Subcutaneous abdominal adipose tissue (tissue), 5 donors: Measurements from ENCODE around the gene CEP89.
"Not testable (repeated sequence)": the region's sequence is repeated elsewhere in the genome, so short reads cannot be mapped to it uniquely, and the experiment has no call there.

ENCODE experiments used
- H3K27ac ChIP-seq: one replicate; pipeline ENCODE4 v1.7.0; 2013; ENCODE audit warnings: low read depth, mild to moderate bottlenecking, inconsistent platforms, low read length, moderate library complexity
- H3K27me3 ChIP-seq, 5 donors: one replicate each; pipeline ENCODE4 v1.7.0; 2013; ENCODE audit warnings: low read length in 5 of 5, inconsistent platforms in 1 of 5; ENCODE audit not compliant: control insufficient read depth in 5 of 5, insufficient read depth in 4 of 5
- H3K36me3 ChIP-seq, 5 donors: one replicate each; pipeline ENCODE4 v1.7.0; 2013; ENCODE audit warnings: low read length in 5 of 5; ENCODE audit not compliant: control insufficient read depth in 5 of 5, insufficient read depth in 5 of 5
- H3K4me1 ChIP-seq, 5 donors: one replicate each; pipeline ENCODE4 v1.7.0; 2013; ENCODE audit warnings: low read length in 5 of 5, mild to moderate bottlenecking in 3 of 5, moderate library complexity in 1 of 5; ENCODE audit not compliant: control insufficient read depth in 5 of 5, insufficient read depth in 5 of 5
- H3K4me3 ChIP-seq, 5 donors: one replicate each; pipeline ENCODE4 v1.7.0; 2013; ENCODE audit warnings: low read length in 5 of 5, low read depth in 1 of 5
- H3K9ac ChIP-seq, 5 donors: one replicate each; pipeline ENCODE4 v1.7.0; 2013; ENCODE audit warnings: low read length in 5 of 5, mild to moderate bottlenecking in 4 of 5, moderate library complexity in 3 of 5
- H3K9me3 ChIP-seq, 5 donors: one replicate each; pipeline ENCODE4 v1.7.0; 2013; ENCODE audit warnings: low read length in 5 of 5; ENCODE audit not compliant: control insufficient read depth in 5 of 5
- donor health status: healthy.
- donor health status: healthy.
- donor health status: healthy.
- donor health status: healthy.
- donor health status: healthy.

Gene CEP89

DNA sequence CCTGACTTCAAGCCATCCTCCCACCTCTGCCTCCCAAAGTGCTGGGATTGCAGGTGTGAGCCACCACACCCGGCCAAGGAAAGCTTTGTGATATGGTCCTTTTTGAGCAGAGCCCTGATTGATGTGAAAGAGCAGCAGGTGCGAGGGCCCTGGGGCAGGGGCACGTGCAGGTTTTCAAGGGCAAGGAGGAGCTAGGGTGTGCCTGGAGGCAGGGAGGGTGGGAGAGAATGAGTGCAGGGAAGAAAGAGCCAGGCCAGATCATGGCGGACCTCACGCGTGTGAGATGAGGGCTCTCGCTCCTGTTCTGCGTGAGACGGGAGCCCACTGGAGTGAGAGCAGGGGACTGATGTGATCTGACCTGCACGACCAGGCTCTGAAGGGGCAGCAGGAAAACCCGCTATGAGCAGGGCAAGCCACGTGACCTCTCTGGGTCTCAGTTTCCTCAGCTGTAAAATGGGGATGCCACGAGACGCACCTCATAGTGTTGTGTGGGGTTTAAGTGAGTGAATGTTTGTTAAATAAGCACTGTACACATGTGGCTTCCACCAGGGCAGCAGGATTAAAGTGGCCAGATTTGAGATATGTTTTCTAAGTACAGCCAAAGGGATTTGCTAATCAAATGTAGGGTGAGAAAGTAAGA is 26.1 kb upstream of the CEP89 start:
- Histone ChIP-seq H3K27me3 (no peaks in the 10 kb centered on the region), H3K9me3 (no peaks in the 10 kb centered on the region), H3K9ac (no peak overlapping the region), H3K27ac (no peak overlapping the region), H3K4me3 (no peak overlapping the region), H3K36me3 (no peaks in the 10 kb centered on the region), H3K4me1 (no peaks in the 10 kb centered on the region)

DNA sequence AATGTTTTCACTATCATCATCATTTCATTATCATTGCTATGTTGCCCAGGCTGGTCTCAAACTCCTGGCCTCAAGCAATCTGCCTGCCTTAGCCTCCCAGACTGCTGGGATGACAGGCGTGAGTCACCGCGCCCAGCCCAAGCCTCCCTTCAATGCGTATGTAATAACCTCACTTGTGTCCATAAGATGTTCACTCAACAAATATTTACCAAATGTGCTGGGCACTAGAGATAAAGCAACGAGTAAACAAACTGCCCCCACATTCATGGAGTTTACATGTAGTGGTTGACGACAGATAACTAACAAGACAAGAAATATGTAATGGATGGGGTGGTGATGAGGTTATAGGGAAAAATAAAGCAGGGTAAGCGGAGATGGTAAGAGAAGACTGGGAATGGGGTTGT is 25.3 kb upstream of the CEP89 start:
- not testable (repeated sequence) for H3K27me3 ChIP-seq, H3K9me3 ChIP-seq, H3K4me3 ChIP-seq, H3K4me1 ChIP-seq, H3K27ac ChIP-seq, H3K36me3 ChIP-seq, H3K9ac ChIP-seq

DNA sequence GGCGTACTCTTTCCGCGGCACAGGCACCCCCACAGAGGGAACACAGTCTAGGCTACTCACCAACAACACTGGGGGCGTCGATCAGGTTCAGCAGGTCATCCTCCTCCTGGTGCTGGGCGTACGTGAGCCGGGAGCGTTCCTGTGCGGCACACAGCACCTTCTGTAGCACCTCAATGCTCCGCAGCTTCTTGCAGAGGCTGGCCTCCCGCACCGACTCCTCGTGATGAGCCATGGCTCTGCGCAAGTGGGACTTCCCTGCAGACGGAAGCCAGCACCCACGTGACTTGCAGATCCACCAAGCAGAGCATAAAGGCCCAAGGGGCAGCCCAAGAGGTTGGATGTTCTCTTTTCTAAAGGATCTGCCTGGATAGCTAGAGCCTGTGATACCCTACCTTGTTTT is 24.2 kb upstream of the CEP89 start:
- not testable (repeated sequence) for H3K27ac ChIP-seq, H3K4me3 ChIP-seq, H3K9me3 ChIP-seq, H3K27me3 ChIP-seq, H3K9ac ChIP-seq, H3K36me3 ChIP-seq, H3K4me1 ChIP-seq

DNA sequence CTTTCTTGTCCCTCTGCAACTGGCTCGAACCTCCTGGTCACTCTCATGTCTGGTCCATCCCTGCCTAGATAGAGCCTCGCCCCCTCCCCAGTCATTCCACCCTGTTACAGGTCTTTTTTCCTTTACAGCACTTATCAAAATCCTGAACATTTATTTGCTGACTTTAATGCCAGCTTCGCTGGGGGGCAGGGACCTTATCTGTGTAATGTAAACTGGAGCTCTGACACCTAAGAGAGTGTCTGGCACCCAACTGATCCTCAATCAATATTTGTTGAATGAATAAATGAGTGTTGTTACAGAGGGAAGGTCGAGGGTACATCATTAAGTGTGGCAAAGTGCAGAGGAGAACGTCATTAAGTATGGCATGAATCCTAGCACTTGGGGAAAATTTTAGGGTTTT is 17.0 kb upstream of the CEP89 start:
- H3K27me3 ChIP-seq = no peaks in the 10 kb centered on the region
- no peak overlapping the region for H3K4me3 ChIP-seq
- no peaks in the 10 kb centered on the region for H3K36me3 ChIP-seq
- H3K9ac ChIP-seq = no peak overlapping the region
- no peaks in the 10 kb centered on the region for H3K9me3 ChIP-seq
- H3K27ac ChIP-seq = no peak overlapping the region
- no peaks in the 10 kb centered on the region for H3K4me1 ChIP-seq

DNA sequence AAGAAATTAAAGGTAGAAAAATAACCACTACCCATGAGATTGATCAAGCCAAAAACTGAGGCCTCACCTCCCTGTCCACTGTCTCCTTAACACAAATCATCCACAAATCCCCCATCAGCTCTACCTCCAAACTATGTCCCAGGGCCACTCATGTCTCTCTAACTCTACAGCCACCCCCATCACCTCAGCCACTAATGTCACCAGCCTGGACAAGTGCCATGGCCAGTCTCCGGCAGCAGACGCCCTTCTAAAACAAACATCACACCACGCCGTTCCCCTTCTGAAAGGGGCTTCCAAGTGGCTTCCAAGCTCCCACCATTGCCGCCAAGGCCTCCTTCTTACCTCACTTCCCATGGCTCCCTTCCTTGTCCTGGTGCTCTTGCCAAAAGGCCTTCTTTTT is 16.5 kb upstream of the CEP89 start:
- H3K4me1 ChIP-seq, H3K27ac ChIP-seq, H3K9me3 ChIP-seq, H3K27me3 ChIP-seq, H3K36me3 ChIP-seq, H3K4me3 ChIP-seq, H3K9ac ChIP-seq: not testable (repeated sequence)

DNA sequence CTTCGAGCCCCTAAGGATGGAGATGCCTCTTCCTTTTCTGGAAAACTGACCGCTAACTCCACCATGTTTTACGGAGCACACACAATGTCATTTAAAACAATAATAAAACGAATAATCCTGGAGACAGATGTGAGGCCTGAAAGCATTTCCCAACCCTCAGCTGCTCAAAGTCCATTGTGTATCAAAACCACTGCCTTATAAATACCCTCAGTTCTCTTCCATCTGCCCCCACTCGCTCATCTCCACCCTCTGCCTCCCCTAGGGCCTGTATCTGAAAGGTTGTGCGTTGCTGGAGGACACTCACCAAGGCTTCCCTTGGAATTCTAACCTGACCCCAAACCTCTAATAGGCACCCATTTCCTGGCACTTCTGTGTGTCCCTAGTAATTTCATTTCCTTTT is 10.7 kb upstream of the CEP89 start:
- H3K9ac ChIP-seq, H3K27me3 ChIP-seq, H3K27ac ChIP-seq, H3K36me3 ChIP-seq, H3K4me3 ChIP-seq, H3K9me3 ChIP-seq, H3K4me1 ChIP-seq: not testable (repeated sequence)

DNA sequence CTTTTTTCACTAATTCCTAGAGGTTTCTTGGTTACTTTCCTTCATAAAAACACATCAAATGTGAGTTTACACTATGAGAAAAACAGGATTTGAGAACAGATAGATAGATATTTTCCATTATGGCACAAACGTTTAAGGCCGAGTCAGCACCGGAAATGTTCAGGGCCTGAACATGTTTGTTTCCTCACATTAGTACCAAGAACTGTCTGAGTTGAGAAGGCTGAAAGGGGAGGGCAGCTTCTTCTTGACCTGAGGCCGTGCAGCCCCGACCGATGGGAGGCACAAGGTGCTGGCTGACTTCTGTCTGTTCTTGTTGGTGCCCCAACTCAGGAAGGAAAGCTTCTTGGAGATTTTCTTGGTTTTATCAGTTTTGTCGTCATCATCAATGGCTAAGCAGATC is 8.0 kb upstream of the CEP89 start:
- not testable (repeated sequence) for H3K36me3 ChIP-seq, H3K4me3 ChIP-seq, H3K9me3 ChIP-seq, H3K4me1 ChIP-seq, H3K27ac ChIP-seq, H3K27me3 ChIP-seq, H3K9ac ChIP-seq

DNA sequence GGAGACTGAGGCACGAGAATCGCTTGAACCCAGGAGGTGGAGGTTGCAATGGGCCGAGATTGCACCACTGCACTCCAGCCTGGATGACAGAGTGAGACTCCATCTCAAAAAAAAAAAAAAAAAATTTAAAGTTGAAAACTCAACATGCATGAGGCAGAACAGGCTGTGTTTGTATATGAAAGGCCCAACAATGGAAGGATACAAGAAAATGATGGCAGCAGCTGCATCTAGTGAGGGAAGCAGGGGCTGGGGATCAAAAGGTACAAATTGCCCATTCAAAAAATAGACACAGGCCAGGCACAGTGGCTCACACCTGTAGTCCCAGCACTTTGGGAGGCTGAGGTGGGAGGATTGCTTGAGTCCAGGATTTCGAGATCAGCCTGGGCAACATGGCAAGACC is 6.1 kb upstream of the CEP89 start:
- not testable (repeated sequence) for H3K9me3 ChIP-seq, H3K36me3 ChIP-seq, H3K27me3 ChIP-seq, H3K27ac ChIP-seq, H3K4me1 ChIP-seq, H3K9ac ChIP-seq, H3K4me3 ChIP-seq

DNA sequence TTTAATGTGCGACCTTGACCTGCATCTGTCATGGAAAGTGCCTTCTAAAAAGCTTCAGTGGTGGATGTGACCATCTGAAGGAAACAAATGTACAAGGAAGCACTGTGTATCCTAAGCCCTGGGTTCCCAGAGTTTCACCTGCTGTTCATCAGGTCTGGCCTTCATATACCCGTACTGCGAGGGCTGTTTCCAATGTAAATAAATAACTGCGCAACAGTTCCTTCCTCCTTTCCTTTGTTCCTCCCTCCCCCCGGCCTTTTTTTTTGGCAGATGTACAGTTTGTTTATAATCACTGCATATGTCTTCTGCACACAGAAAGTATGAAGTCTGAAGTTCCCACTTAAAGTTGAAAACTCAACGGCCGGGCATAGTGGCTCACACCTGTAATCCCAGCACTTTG is 5.5 kb upstream of the CEP89 start:
- Histone ChIP-seq H3K27me3 (no peaks in the 10 kb centered on the region), H3K27ac (no peak overlapping the region), H3K4me1 (peaks cover 0 to 6% (median 2%) of the 10 kb centered on the region in 5 donors), H3K36me3 (no peaks in the 10 kb centered on the region), H3K9ac (no peak overlapping the region), H3K4me3 (no peak overlapping the region), H3K9me3 (no peaks in the 10 kb centered on the region)

DNA sequence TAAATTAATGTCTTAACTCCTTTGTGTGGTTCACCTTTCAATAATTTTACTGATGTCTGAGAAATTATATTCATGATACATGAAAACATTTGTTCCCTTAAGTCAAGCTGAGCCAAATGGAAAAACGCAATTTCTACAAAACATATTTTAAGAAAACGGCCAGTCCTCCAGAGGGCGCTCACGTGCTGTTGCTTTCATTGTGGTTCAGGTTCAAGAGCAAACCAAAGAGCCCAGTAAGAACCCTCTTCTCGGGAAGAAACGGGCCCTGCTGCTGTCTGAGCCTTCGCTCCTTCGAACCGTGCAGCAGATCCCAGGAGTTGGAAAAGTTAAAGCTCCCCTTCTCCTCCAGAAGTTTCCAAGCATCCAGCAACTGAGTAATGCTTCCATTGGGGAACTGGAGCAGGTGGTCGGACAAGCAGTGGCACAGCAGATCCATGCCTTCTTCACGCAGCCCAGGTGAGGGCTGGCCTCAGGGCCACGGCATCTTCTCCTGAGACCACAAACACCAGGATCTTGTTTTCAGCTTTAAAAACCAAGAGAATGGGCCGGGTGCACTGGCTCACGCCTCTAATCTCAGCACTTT is 4.6 kb upstream of the CEP89 start:
- H3K9ac ChIP-seq = no peak overlapping the region
- no peaks in the 10 kb centered on the region for H3K27me3 ChIP-seq
- peaks cover 0 to 11% (median 5%) of the 10 kb centered on the region in 5 donors for H3K4me1 ChIP-seq
- no peak overlapping the region for H3K4me3 ChIP-seq
- H3K9me3 ChIP-seq = no peaks in the 10 kb centered on the region
- no peaks in the 10 kb centered on the region for H3K36me3 ChIP-seq
- H3K27ac ChIP-seq = no peak overlapping the region
